Activated effector memory CD4-positive, alpha-beta T cell treated with Interleukin-2 at 50 U/mL for 16 hours (primary cell): ENCODE results near the gene IGSF8.

Source experiments
- DNase-seq: peaks from one replicate; pipeline ENCODE4 v3.0.0-alpha.2; 2020

IGSF8 gene

DNA sequence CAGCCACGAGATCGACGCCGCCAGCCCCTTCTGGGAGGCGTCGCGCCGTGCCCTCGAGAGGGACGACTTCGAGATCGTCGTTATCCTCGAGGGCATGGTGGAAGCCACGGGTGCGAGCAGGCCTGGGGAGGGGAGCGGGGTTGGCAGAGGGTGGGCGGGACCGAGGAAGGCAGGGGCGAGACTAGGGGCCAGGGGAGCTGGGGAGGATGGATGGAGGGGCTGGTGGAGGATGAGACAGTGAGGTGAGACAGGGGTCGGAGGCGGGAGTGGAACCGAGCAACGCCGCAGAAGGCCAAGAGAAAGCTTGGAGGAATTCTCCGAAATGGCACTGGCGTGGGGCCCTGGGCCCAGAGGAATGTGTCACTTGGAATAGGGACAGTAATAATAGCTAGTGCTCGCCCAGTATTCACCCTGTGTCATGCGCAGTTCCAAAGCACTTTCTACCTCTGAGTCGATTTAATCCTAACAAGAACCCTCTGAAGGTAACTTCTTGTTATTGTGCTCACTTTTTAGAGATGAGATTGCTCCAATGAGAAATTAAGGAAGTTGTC is 13.6 kb downstream of the IGSF8 start:
- no peak for DNase-seq

DNA sequence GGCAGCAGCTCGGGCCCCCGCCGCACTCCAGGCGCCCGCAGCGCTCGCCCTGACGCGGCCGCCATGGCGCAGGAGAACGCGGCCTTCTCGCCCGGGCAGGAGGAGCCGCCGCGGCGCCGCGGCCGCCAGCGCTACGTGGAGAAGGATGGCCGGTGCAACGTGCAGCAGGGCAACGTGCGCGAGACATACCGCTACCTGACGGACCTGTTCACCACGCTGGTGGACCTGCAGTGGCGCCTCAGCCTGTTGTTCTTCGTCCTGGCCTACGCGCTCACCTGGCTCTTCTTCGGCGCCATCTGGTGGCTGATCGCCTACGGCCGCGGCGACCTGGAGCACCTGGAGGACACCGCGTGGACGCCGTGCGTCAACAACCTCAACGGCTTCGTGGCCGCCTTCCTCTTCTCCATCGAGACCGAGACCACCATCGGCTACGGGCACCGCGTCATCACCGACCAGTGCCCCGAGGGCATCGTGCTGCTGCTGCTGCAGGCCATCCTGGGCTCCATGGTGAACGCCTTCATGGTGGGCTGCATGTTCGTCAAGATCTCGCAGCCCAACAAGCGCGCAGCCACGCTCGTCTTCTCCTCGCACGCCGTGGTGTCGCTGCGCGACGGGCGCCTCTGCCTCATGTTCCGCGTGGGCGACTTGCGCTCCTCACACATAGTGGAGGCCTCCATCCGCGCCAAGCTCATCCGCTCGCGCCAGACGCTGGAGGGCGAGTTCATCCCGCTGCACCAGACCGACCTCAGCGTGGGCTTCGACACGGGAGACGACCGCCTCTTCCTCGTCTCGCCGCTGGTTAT is 14.2 kb downstream of the IGSF8 start:
- DNase-seq, result peak; percentile 68

DNA sequence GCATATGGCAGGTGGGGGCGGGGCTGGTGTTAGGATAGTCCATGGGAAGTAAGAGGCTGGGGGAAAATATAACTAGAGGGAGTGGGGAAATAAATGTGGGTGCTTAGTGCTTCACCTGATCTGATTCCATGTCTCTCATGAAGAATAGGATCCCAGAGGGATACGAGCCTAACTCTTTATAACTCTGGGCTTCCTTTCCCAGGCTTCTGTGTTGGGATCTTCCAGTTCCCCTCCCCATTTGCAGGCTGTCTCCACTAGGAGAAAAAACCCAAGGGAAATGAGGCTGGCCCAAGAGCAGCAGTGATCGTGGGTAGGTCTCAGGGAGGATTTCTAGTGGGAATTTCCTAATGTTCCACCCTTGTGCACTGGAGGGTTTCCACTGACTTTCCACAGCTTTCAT is 15.5 kb downstream of the IGSF8 start:
- DNase-seq, result no peak

DNA sequence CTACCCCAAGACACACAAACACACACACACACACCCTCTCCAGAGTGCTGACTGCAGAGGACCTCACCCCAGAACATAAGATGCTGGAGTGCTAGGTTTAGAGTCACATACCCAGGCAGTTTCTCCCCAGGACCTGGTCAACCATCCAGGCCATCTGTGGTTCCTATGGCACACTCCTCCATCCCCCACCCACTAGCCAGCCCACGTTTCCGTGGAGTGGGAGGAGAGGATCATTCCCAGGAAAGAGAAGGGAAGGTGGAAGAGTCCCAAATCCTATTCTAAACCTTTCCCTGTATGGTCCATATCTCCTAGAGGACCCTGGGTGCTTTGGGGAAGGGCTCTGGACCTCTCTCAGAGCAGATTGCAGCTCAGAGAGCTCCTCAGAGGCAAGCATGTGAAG is 15.9 kb downstream of the IGSF8 start:
- DNase-seq, result no peak

DNA sequence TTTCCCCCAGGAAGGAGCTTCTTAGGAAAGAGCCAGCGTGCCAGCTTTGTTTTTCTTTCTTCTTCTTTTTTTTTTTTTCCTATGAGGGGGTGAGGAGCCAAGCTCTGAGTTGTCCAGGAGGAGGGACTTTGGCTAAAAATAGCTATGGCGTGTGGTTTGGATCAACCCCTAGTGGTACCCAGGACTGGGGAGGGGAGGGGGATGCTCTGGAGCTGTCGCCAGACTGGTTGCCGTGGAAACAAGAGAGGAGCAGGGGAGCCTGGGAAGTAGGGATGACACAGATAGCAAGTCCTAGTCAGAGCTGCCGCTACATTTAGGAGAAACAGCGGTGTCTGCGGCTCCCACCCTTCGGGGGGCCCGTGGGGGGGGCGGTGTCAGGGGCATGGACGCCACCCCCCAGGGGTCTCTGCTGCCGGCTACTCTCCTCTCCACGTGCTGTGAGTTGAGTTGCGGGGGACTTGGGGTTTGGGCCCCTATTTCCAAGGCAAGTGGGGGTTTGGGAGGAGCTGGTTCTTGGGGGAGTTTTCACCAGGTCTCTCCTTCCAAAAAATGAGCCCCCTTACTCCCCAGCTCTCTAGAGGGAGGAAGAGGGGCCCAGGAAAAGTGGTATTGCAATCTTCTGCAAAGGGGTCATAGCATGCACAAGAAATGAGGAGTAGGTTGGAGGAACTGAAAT is 17.0 kb downstream of the IGSF8 start, which contains the start of gene KCNJ9:
Gene KCNJ9, plus strand, starts transcription at position 278 of the 676 bp plus-strand sequence. CDS start 2,493 bp downstream, outside the sequence.
- no peak for DNase-seq

DNA sequence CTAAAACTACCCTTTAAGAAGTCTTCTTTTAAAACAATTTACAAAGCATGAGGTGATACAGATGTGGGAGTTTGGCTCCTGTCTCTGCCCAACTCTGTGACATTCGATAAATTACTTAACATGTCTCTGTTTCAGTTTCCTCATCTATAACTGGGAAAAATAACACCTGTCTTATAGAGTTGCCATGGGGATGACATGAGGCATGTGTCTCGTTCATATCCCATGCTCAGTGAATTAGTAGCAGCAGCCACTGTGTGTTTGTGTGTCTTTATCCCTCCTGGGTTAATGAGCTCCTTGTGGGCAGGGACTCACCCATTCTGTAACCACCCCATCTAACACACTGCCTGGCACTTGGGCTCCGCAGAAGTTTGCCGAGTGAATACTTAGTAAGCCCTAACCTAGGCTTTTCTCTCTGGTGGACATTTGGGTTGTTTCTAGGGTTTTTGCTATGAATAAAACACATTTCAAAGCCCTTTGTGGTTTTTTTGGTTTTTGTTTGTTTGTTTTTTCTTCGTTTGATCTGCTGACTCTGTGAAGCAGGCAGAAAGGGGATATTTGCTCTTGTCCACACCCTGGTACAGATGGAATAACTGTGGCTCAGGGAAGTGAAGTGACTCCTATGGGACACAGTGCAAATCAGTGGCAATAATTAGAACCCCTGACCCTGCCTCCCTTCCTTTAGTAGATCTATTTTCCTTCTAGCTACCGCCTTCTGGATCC is 17.9 kb downstream of the IGSF8 start:
- no peak for DNase-seq

DNA sequence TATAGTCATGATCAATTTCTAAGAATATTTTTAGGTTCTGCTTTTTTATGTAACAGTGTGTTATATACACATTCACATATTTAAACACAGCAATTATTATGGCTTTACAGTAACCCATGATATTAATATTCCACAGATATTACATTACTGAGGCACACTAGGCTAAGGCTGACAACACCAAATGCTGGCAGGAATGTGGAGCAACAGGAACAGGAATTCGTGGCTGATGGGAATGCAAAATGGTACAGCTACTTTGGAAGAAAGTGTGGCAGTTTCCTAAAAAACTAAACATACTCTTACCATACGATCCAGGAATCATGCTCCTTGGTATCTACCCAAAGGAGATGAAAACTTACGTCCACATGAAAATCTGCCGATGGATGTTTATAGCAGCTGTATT is 19.0 kb downstream of the IGSF8 start:
- no peak for DNase-seq

DNA sequence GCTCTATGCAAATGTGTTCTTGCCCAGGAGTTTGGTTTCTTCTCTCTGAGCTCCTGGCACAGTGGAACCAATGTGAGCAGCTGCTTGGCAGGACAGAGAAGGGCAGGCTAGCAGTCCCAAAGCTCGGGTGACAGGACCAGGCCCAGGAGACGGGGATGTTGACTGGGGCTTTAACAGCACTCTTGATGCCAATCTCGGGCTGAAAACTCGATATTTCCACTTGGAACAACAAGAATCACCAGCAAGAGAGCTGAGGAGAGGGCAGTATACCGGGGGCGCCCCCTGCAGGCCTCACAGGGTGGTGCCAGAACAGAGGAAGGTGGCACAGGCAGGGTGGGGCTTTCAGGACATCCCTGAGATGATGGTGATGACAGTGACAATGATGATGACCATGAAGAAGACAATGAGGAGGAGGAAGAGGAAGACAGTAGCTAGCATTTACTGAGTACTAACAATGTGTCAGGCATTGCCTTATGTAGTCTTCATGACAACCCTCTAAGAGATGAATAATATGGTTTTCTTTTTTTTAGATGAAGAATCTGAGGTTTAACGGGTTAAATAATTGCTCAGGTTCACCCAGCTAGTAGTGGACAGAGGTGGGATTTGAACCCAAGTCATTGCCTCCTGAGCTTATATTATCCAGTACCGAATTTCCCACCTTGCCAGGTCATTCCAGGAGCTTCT is 19.8 kb downstream of the IGSF8 start:
- DNase-seq, result peak; percentile 33

DNA sequence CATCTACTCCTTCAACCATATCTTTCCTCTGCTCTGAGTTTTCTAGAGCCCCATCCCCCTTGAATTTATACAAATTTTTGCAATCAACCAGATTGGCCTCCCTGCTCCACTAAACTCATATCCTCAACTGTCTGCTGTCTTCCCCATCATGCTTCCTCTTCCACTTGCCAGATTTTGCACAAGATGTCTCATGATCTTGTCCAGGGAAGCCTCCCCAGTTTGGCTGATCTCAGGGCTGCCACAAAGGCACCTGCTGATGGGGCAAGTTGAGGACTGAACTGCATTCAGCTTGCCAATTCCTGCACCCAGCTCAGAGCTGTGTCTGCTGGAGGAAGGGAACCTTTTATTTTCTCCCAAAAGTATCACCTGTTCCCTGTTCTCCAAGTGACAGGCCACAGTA is 20.9 kb downstream of the IGSF8 start:
- no peak for DNase-seq

DNA sequence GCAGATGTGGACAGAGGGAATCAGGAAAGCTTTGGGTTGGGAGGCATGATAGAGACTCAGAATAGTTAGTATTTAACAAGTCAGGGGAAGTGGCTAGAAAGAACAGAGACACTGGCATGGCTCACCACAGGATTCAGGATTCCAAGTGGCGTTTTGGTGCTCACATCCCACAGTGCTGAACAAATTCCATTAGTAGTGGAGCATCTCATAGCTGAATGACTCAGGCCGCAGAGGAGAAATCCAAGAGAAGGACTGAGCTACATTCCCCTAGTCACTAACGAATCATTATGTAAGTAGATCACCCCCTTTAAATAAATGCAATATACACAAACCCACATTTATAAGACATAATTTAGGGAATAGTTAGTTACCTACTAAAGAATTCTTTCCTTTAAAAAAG is 22.1 kb downstream of the IGSF8 start:
- no peak for DNase-seq

DNA sequence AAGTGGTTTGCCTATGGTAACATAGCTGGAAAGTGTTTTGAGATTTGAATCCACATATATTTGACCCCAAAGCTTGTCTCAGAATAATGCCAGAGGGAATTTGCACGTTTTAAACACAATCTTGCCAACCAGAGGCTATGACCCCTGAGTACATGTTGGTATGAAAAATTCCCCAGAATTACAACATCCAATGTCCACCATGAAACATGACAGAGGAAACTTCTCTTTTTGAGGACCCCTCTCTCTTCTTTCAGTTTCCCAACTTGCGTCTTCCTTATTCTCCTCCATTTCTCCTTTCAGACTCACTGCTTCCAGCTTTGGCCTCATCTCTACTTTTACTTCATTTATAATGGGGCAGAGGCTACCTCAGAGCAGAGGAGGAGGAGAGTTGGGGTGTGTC is 22.6 kb downstream of the IGSF8 start:
- no peak for DNase-seq

DNA sequence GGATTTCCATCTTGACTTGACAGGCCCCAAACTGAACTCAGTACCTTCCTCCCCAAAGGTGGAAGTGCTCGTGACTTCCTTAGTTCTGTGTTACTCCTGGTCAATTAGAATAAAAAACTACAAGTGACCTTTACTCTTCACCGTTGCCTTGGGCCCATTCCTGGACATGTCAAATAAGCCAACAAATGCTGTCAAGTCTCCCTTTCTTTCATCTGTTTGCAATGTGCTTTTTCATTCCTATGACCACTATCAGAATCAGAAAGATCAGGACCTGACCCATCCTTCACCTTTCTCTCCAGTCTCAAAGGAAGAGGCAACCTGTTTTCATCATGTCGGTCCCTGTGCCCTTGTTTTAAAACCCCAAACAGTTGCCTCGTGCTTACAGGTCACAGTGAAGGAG is 23.6 kb downstream of the IGSF8 start:
- DNase-seq, result no peak

DNA sequence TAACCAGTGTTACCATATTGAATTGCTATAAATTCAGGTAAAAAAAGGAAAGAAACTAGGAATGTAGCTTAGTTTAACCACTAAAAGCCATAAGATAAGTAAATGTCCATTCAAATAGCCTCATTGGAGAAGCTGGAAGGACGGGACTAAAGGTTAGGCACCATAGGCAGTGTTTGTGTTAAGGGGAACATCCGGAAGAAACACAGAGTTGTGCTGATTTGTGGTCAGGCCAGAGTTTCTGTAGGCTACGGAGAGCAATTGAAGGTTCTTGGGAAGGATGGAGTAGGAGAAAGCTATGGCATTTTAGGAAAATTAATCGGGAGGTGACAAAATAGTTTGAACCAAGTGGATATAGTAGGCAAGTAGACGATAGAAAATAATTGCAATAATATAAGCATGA is 27.1 kb downstream of the IGSF8 start:
- no peak for DNase-seq

DNA sequence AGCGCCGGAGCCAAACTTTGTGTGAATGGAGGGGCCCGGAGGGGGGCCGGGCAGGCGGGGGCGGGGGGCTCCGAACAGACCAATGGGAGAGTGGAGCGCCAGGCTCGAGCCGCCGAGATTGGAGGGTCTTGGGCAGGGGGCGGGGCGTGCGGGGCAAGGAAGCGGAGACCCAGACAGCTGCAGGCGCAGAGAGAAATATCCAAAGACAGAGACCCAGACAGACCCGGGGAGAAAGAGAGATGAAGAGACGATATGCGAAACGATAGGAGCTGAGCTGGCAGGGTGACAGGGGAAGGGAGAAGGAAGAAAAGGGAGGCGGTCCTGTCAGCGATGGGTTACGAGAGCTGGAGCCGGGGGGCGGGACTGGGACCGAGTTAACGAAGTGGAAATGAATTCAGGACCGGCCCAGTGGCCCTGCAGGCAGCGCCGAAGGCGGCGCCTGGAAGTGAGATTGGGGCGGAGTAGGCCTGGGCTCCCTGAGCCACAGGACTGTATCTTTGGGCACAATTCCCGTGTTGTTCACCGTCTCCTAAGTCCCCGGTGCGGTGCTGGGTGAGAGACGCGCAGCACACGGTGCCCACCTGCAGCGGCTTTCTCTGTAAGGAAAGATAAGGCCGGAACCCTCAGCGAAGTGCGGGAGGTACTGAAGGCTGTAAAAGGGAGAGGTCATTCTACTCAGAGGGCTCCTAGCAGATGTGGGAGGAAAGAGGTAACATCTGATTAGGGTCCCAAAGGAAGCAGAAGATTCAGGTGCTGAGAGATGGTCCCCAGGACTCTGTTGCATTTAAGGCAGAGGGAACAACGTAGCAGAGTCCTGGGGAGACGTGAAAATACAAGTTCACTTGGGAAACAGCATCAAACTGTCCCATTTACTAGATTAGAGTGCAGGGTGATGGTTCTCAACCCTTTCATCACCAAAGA is 27.9 kb downstream of the IGSF8 start:
- DNase-seq, result peak; percentile 43

DNA sequence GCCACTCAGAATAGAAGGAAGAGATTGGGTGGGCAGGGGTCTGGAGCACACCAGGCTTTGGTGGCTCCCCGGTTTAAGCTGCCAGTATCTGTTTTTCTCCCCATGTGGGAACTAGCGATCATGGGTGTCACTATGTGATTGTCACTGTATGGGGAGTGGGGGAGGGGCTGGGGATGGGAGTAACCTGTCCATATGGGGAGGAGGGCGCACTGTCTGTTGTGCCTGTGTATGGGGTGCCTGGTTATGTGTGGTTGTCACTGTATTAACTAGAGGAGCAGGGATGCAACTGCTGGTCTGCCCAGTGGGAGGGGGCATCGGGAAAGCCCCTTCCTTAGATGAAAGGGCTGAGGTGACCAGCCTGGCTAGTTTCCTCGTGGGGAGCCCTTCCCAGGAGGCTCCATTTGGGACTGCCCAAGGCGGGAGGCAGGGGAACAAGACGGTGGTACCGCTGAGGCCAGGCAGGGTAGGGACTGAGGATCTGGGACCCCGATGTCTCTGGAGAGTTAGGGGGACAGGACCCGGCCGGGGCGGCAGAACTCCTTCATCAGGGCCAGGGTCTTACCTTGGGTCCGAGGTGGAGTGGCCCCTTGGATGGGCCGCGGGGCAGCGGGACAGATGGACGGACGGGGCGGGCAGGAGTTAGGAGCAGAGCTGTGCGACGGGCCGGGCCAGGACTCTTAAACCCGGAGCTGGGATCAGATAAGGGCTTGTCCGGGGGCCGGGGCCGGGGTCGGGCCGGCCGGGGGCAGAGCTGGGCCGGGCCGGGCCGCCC is 28.8 kb downstream of the IGSF8 start, which contains the start of gene KCNJ10:
Gene KCNJ10, minus strand, starts transcription at position 701 of the 772 bp plus-strand sequence. CDS start 27,628 bp downstream, outside the sequence.
- DNase-seq, result no peak

DNA sequence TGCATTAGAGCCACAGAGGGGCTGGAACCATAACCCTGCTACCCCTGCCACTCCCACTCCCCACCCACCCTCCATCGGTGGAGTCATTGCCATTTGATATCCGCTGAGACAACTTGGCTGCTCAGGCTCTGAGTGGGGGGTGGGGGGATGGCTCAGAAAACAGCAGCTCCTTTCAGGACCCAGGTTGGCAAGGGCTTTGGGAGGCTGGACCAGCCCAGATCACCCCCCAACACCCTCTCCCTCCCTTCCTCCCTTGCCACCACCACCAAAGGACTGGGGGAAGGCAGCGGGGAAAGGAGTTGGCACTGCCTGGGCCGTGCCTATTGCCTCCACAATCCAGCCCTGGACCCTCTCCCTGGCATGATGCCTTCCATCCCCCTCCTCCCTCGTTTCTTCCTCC is 30.2 kb downstream of the IGSF8 start:
- DNase-seq, result no peak

DNA sequence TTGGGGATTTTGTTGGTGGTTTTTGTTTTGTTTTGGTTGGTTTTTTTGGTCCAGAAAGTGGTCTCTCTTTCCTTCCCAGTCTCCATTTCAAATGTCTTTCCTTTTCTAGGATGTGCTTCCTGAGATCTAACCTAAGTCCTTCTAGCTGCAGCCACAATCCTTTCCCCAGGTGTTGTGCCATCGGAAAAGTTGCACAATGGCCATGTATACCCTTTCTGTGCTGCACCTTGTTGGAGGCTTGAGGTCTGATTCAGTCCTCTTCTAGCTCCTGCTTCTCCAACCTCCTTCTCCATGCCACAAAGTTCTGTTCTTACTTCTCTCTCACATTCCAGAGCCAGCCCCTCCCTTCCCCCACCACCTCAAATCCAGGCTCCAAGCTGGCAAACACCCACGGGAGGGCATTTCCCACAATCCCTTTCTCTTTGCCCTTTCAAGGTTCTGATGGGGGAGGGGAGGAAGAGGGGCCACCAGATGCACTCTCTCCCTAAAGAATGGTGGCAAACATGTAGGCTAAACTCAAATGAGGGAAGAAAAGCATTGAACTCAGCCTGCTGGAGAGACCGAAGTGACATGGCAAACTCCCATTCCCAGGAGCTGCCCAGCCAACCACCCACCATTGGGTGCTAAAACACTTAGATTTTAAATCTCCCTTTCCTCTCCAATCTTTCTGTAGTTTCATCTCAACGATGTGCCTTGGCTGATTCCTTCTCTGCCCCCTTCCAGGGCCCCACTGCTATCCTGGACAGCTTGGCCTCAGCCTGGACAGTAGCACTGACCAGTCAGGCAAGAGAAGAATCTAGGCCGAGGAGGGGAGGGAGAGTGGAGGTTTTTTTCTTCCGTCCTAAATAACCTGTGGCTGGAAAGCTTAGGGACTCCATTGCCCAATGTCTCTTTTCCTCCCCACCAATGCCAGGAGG is 31.3 kb downstream of the IGSF8 start:
- DNase-seq, result no peak

DNA sequence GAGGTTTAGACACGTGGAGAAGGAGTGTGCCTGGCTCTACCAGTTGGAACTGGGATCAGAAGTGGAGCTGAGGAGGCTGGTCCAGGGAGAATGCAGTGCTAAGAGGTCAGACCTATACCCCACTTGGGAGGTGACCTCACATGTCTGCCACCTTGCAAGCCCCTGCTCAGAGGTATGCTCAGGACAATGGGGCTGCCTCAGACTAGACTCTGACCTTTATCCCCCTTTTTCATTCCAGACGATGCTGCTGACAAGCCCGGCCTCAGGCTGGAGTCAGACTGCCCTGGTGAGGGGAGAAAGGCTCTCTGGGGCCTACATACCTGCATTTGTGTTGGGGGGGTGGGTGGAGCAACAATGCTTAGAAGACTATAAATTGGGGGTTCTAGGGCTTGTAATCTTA is 33.7 kb downstream of the IGSF8 start:
- DNase-seq, result no peak

DNA sequence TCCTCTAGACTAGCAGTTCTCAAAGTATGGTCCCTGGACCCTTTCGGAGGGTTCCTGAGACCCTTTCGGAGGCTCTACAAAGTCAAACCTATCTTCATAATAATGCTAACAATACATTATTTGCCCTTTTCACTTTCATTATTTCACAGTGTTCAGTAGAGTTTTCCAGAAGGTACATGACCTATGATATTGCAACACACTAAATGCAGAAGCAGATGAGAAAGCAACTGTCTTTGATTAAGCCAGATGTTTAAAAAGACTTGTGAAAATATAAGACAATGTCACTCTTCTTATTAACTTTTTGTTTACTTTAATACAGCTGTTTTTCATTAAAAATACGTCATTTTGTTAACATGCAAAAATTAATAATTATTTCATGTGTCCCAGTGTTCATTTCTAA is 34.3 kb downstream of the IGSF8 start:
- no peak for DNase-seq

DNA sequence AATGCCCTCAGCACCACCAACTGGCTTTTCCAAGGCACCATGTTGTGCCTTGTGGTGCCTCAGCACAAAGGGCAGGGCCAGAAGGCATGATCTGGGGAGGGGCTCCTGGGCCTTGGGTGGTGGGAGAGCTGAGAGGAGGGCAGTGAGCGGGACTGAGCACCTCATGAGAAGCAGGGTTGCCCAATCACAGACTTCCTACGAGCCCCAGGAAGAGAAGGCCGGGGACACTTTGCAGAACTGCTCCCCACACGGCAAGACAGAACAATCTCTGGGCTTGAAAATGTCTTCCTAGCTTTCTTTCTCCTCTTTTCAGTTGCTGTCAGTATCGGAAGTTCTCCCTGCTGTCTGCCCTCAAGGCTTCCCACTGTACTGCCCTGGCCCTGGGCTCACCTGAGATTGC is 35.2 kb downstream of the IGSF8 start:
- DNase-seq, result no peak
